Ovary (tissue), 3 donors: Measurements from ENCODE around the gene ARCN1.

ENCODE experiments used
- CTCF ChIP-seq, 3 donors: fragments of 450-650 bp in 2 of 3; fragments of 200-600 bp in 1 of 3; IDR thresholded peaks; one replicate each; pipeline versions ENCODE4 v1.5.1 to v1.8.0; 2016 to 2022; ENCODE audit warnings: antibody characterized with exemption in 3 of 3, mild to moderate bottlenecking in 1 of 3
- EP300 ChIP-seq: sonication (generic); formaldehyde crosslinking; IDR thresholded peaks from one replicate; pipeline ENCODE4 v1.6.1; 2017; ENCODE audit warnings: antibody characterized with exemption
- POLR2A ChIP-seq: fragments of 450-650 bp; IDR thresholded peaks from one replicate; pipeline ENCODE4 v1.6.1; 2017; ENCODE audit warnings: antibody characterized with exemption, mild to moderate bottlenecking, moderate library complexity
- donor health status: DM: no; HTN: no; CAD: no.

GRCh38 chr11:118625036-118625690, 53.0 kb downstream of the ARCN1 start:
- no peak for TF ChIP-seq CTCF (IDR thresholded peaks at IDR 0.05)
- TF ChIP-seq POLR2A: no peak
- TF ChIP-seq EP300: no peak
